Thyroid gland (tissue), 4 donors: ENCODE results near the gene CPN2. TPM values are rescaled to one million over a fixed set of nuclear protein-coding genes. Genes with fewer than 3 reads are reported as not detected.

Experiments used
- DNase-seq, 2 donors: peaks; one replicate each; pipeline ENCODE4 v3.0.0-alpha.2; 2019
- H3K27ac ChIP-seq, 3 donors: fragments of 200-600 bp; sonication (generic); 1 replicate in 2 of 3; 2 replicates in 1 of 3; pipeline ENCODE4 v1.5.1; 2016 to 2019; ENCODE audit warnings: mild to moderate bottlenecking in 1 of 3, moderate library complexity in 1 of 3
- H3K27me3 ChIP-seq: fragments of 200-600 bp; sonication (generic); one replicate; pipeline ENCODE4 v1.5.1; 2019
- H3K36me3 ChIP-seq, 2 donors: fragments of 200-600 bp; sonication (generic); one replicate each; pipeline ENCODE4 v1.5.1; 2016 to 2019
- H3K4me1 ChIP-seq, 2 donors: fragments of 200-600 bp; sonication (generic); one replicate each; pipeline ENCODE4 v1.5.1; 2017 to 2019
- H3K4me3 ChIP-seq, 3 donors: fragments of 200-600 bp; sonication (generic); replicated peaks in 1 of 3; 1 replicate in 2 of 3; 2 replicates in 1 of 3; pipeline ENCODE4 v1.5.1; 2016; ENCODE audit warnings: mild to moderate bottlenecking in 1 of 3
- H3K9me3 ChIP-seq: fragments of 200-600 bp; sonication (generic); one replicate; pipeline ENCODE4 v1.5.1; 2017
- POLR2A ChIP-seq, 2 donors: fragments of 450-650 bp; IDR thresholded peaks; one replicate each; pipeline ENCODE4 v1.6.1; 2017; ENCODE audit warnings: antibody characterized with exemption in 2 of 2, mild to moderate bottlenecking in 2 of 2, moderate library complexity in 1 of 2
- WGBS, 2 donors: methylation state at CpG; one replicate each; pipeline ENCODE4 v1.1.5; 2017; 5-methylcytosine and 5-hydroxymethylcytosine counted together
- intact Hi-C: fragments of 100-400 bp; cut with DNase I; formaldehyde crosslinking; loops from one replicate; pipeline ENCODE4 v1.15.1; 2023
- total RNA-seq, 4 donors: library from RNA; depleted of rRNA; stranded (reverse); fragments of >200 nt; gene quantifications; one replicate each; pipeline ENCODE4 v1.2.3, GENCODE V29; 2016
- TF ChIP-seq, protein P1 (sequence below), 6 experiments: fragments of 200-600 bp in 3 of 6; fragments of 450-650 bp in 3 of 6; sonication (generic) in 3 of 6; IDR thresholded peaks; one replicate each; pipeline ENCODE4 v1.5.1; 2016 to 2019; ENCODE audit warnings: antibody characterized with exemption in 6 of 6, mild to moderate bottlenecking in 2 of 6, inconsistent platforms in 1 of 6, moderate library complexity in 1 of 6

The CPN2 gene
- total RNA-seq, 4 donors from 2014 or later = not detected

DNA sequence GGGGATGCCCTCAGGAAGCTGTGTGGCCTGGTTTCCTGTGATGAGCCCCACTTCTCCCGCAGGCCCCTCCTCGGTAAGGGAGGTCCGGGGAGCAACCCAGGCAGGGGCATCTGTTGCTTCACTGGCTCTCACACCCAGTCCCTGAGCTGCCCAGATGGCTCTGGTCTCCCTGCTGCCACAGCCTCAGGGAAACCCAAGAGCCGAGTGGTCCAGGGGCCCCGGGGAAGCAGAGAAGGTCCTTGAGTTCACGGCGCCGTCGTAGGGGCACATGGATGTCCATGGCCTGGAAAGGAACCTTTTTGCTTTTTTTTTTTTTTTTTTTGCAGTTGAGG, 31.7 kb upstream of the CPN2 start:
- no peak overlapping the region for H3K27ac ChIP-seq
- H3K27me3 ChIP-seq = no peaks in the 10 kb centered on the region
- no peaks in the 10 kb centered on the region for H3K9me3 ChIP-seq

DNA sequence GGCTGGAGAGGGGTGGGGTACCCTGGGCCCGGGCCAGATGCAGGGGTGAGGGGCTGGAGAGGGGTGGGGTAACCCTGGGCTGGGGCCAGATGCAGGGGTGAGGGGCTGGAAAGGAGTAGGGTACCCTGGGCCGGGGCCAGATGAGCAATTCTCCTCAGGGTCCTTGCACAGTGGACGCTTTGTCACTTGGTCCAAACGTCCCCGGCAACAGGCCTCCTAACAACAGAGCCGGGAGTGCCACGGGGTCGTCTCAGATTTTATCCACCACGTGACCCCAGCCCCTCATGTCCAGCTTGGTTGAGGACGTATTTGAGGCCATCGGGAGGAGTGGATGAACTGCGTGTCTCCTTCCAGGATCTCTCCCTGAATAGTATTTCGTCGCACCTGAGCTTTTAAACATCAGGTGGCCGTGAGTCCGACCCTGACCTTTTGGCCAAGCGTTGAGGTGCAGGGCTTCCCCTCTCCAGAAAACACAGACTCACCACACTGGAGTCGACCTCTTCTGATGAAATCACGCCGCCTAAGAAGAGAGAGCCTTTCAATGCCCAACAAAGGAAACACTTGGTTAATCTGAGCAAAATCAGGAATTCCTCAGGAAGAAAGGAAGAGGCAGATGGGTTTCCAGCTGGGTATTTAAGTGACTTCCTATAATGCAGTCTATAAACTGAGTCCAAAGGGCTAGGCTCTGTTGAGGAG, 31.2 kb upstream of the CPN2 start:
- no peak overlapping the region for H3K27ac ChIP-seq
- WGBS, 2 donors = 83 to 84% methylated on average over 20 of the region's 20 CpGs
- peaks cover 4 to 9% of the 10 kb centered on the region in 2 donors for H3K4me1 ChIP-seq
- H3K27me3 ChIP-seq = no peaks in the 10 kb centered on the region
- intact Hi-C loops = no loop called here
- TF ChIP-seq POLR2A (IDR thresholded peaks at IDR 0.05) = no peak
- TF ChIP-seq, protein P1, sequence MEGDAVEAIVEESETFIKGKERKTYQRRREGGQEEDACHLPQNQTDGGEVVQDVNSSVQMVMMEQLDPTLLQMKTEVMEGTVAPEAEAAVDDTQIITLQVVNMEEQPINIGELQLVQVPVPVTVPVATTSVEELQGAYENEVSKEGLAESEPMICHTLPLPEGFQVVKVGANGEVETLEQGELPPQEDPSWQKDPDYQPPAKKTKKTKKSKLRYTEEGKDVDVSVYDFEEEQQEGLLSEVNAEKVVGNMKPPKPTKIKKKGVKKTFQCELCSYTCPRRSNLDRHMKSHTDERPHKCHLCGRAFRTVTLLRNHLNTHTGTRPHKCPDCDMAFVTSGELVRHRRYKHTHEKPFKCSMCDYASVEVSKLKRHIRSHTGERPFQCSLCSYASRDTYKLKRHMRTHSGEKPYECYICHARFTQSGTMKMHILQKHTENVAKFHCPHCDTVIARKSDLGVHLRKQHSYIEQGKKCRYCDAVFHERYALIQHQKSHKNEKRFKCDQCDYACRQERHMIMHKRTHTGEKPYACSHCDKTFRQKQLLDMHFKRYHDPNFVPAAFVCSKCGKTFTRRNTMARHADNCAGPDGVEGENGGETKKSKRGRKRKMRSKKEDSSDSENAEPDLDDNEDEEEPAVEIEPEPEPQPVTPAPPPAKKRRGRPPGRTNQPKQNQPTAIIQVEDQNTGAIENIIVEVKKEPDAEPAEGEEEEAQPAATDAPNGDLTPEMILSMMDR (IDR thresholded peaks at IDR 0.05) = no peak
- H3K36me3 ChIP-seq = no peaks in the 10 kb centered on the region
- H3K4me3 ChIP-seq = no peak overlapping the region
- no peaks in the 10 kb centered on the region for H3K9me3 ChIP-seq
- no peak for DNase-seq

More for the DNA sequence above, 31.7 kb upstream of the CPN2 start:
- intact Hi-C loops = no loop called here
- DNase-seq = no peak
- TF ChIP-seq, protein P1 (IDR thresholded peaks at IDR 0.05) = no peak
- TF ChIP-seq POLR2A (IDR thresholded peaks at IDR 0.05) = no peak
- H3K4me3 ChIP-seq = no peak overlapping the region
- peaks cover 4 to 9% of the 10 kb centered on the region in 2 donors for H3K4me1 ChIP-seq
- 76 to 78% methylated on average over 9 of the region's 9 CpGs for WGBS, 2 donors
- H3K36me3 ChIP-seq = no peaks in the 10 kb centered on the region

DNA sequence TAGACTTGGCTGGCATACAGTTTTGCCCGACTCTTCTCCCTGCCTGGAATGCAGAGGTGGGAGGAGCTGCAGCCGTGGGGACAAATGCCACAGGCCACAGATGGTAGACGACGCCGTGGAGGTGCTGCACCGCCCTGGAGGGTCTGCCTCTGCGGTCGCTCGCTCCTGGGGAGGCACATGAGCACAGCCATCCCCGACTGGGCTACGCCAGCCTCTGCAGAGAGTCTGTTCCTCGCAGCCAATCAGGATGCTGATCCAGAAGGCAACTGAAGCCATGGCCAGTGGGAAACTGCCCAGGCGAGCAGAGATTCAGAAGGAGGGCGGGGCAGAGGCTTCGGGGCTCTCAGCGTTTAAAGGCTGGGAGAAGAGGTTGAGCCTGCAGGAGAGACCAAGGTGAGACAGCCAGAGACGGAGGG, 30.3 kb upstream of the CPN2 start:
- Histone ChIP-seq H3K4me3 (no peak overlapping the region), H3K9me3 (no peaks in the 10 kb centered on the region), H3K27me3 (no peaks in the 10 kb centered on the region), H3K27ac (peak overlapping the region in 1 of 3 donors; percentile 49), H3K4me1 (peaks cover 4 to 9% of the 10 kb centered on the region in 2 donors), H3K36me3 (no peaks in the 10 kb centered on the region)
- intact Hi-C loops = no loop called here
- peak; percentile 39 to 47 for DNase-seq
- TF ChIP-seq, protein P1 (IDR thresholded peaks at IDR 0.05) = no peak
- TF ChIP-seq POLR2A (IDR thresholded peaks at IDR 0.05) = peak in 1 of 2 donors; percentile 19
- 39 to 46% methylated on average over 15 to 17 of the region's 17 CpGs for WGBS, 2 donors

DNA sequence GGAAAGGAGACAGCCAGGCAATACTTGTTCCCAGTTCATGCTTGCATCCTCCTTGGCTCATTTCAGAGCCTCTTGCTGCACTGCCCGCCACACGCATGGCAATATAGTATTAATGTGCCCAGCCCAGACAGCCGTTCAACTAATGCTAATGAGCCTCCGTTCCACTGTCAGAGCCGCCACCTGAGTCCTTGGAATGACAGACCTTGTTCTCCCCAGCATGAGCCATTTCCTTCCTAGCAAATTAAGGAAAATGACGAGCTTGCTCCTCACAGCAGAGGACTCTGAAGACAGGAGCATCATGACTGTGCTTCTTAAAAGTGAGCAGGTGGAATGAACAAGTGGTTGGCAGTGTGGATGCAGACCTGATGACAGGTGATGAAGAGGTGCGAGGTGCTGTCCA, 29.2 kb upstream of the CPN2 start:
- peak overlapping the region in 1 of 3 donors; percentile 56 for H3K27ac ChIP-seq
- H3K4me3 ChIP-seq = no peak overlapping the region
- 84 to 87% methylated on average over 7 of the region's 7 CpGs for WGBS, 2 donors
- no peak for DNase-seq
- TF ChIP-seq, protein P1 (IDR thresholded peaks at IDR 0.05) = no peak
- no peak for TF ChIP-seq POLR2A (IDR thresholded peaks at IDR 0.05)
- intact Hi-C loops = no loop called here
- H3K27me3 ChIP-seq = no peaks in the 10 kb centered on the region
- H3K4me1 ChIP-seq = peaks cover 4 to 16% of the 10 kb centered on the region in 2 donors
- H3K36me3 ChIP-seq = no peaks in the 10 kb centered on the region
- no peaks in the 10 kb centered on the region for H3K9me3 ChIP-seq

DNA sequence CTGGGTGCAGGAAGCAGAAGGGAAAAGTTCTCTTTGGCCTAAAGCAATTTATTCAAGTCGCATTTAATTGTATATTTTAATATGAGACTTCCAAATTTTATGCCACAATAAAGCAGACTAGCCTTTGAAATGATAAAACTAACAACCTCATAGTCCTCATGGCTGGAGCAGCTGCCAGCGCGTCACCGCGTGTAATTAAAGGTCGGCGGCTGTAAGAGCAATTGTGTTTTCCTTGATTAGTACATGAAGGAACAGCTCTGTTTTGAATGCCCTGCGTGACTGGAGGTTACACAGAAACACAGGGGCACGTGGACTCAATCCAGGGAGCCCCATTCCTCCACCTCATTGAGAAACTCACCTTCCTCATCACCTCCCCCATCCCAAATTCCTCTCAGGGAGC, 28.5 kb upstream of the CPN2 start:
- TF ChIP-seq, protein P1 (IDR thresholded peaks at IDR 0.05) = no peak
- no peak for TF ChIP-seq POLR2A (IDR thresholded peaks at IDR 0.05)
- WGBS, 2 donors = 63 to 74% methylated on average over 9 of the region's 9 CpGs

More for the DNA sequence above, 28.5 kb upstream of the CPN2 start:
- Histone ChIP-seq H3K27ac (peak overlapping the region in 2 of 3 donors; percentile 19 to 56), H3K36me3 (no peaks in the 10 kb centered on the region), H3K27me3 (no peaks in the 10 kb centered on the region), H3K4me3 (no peak overlapping the region), H3K4me1 (peaks cover 4 to 20% of the 10 kb centered on the region in 2 donors), H3K9me3 (no peaks in the 10 kb centered on the region)
- intact Hi-C loops = no loop called here
- DNase-seq = peak in 1 of 2 donors; percentile 20
